HG03558 (cell line): Measurements from ENCODE around the gene UQCC2.

Source experiments
- ATAC-seq: cut with Tn5 transposase; IDR thresholded peaks from one replicate; pipeline ENCODE4 v1.9.1; 2021; ENCODE audit warnings: moderate number of reproducible peaks; ENCODE audit not compliant: unreplicated experiment; ENCODE audit errors: extremely low read depth

Gene UQCC2

DNA sequence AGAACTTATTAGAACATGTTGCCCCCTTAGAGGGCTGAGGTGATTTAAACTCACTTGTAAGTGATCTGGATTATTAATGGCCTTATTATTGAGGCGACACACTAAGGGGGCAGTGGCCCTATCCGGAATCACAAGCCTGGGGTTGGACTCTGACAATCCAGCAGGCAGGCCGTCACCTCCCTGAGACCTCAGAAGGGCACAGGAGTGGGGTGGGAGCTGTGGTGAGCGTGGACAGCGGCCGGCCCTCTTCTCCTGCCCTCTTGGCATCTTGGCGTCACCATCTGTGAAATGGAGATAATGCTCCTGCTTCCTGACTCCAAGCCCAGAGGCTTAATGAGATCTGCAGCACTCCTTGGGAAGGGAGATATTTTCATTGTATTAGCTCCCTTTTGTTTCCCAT is 15.6 kb upstream of the UQCC2 start:
- no peak for ATAC-seq

DNA sequence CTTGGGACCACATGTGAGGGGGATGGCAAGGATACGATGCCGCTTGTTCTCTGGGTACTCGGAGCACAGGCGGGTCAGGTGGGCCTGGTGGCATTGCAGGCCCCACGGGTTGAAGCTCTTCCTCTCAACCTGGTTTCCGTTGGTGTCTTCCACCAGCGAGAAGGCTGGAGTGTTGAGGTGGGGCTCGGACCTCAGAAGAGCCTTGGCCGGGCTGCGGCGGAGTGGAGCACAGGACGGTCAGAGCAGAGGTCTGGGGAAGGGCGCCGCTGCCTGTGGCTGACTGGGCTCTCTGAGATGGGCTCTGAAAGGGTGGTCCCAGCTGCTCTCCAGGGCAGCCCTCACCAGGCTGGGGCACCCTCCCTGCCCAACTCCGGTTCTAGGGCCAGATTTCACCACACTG is 15.2 kb upstream of the UQCC2 start:
- no peak for ATAC-seq

DNA sequence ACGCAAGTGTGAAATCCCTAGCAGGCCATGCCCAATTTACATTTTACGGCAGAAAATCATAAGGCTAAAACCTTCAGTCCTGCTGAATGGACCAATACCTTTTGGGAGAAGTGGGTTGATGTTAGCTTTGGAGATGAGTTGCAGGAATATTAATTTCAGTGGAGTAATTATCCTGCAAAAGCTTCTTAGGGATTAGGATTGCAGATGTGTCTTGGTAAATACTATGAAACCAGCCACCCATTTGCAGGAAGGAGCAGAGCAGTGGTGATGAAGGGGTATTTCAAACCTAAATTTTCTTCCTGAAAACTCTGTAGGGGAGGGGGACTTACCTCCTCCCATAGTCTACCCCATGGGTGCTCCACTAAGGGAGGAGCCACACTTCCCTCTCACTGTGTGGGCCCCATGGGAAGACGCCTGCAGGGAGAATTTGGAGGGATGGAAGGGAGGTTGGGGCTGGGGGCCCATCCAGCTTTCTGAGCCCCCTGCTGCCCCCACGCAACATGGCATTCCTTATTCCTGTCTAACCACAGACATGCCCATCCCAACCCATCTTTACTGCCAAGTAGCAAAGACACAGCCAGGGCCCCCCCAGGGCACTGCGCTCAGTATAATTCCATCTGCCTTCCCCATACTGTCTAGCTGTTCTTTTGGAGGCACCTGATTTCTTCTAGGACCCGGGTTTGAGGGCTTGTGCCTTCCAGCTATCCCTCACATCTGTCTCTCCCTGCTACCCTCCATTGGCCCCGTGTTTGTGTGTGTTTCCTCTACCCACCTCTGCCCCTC is 14.6 kb upstream of the UQCC2 start:
- ATAC-seq, result no peak

DNA sequence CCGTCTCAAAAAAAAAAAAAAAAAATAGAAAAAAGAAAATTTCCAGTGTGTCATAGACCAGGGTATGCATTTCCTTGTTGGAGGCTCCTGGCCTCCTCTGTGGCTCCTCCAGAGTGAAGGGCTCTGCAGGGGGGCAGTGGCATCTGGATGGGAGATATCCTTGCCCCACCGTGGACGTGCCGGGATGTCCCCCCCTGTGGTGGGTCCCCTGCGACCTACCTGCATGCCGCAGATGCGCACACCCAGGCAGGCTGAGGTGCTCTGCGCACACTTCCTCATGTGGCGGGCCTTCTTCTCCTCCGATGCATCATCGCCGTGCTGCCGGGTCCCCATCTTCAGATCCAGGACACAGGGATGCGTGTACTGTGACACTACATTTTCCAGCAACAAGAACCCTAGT is 13.7 kb upstream of the UQCC2 start:
- ATAC-seq, result no peak

DNA sequence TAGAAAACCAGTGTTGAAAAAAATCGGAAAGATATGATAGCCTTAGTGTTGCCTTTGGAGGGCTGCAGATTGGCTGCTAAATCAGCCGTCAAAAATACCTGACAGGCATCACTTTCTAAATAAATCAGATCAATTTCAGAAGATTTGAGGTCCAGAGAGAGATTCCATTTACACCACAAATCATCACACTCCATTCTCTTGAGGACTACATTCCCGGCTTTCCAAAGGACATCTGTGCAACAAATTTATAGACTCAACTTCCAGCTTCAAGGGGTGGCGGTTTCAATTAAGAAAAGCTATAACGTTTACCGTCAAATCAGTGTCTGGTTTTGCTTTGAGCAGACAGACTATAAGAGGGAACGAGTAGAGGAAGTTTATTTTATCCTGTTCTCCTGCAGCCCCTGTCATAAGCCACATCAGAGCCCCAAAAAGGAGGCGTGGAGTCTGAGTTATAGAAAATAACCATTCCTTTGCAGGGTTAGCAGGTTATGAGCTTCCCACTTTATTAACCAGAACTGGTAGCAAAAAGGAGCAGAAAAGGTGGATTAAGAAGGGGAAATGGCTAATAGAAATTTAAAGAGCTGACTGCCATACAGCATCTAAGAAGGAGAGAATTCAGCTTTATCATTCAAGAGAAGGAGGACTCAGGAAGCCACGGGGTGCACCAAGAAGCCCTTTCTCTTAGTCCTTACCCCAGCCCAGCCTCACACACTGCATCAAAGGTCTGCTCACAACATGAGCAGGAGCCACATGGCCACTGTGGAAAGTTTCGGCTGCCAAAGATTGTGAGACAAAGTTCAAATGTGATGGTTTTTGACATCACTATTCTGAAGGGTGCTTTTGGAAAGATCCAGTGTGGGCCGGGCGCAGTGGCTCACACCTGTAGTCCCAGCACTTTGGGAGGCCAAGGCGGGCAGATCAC is 12.9 kb upstream of the UQCC2 start:
- ATAC-seq, result no peak

DNA sequence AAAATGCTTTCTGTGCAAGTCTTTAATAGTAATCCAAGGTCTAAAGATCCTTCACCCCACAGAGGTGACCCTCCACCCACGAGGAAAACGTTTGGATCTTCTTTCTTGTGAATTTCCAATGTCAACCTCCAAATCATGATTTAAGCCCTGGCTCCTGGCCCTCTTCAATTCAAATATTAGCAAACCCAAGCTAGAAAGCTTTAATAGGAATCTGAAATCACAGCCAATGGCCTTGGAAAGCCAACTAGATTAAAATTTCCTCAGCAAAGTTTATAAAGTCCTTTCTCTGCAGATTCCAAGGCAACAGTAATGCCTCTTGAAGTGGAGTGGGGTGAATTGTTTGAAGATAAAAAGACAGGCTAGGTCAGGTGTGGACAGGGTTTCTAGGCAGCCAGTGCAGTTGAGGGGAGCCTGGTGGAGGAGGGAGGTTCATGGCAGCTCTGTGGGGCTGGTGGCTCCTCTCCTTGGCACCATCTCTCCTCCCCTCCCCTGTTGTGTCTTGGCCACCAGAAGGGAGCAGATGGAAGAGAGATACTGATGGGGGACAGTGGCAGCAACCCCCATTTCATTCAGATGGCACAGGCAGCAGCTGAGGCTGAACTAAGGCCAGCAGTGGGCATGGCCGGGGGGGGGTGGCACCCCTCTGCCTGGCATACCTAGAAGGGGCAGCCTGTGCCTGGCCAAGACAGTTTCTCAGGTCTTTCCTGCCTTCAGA is 12.0 kb upstream of the UQCC2 start:
- no peak for ATAC-seq

DNA sequence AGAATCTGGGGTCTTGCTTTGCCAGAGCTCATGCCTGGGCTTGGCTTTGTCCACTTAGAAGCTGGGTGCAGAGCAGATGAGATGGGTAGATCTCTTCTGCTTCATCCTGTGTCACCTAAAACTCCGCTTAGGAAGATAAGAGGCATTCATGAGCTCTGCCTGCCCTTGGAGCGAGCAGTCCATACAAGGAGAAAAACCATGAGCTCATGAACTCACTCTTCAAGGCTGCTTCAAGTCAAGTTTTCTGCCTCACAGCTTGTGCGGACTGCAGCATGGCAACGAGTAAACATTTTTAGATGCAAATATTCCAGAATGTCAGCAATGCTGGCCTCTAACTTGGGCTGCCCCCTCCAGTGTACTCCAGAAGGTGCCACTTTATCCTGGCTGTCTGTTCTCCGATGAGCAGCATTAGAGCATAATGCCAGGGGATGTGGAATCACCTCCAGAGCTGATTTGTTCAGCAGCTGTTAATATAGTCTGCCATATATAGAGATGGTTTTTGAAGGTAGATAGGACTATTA is 10.7 kb upstream of the UQCC2 start:
- ATAC-seq, result no peak

DNA sequence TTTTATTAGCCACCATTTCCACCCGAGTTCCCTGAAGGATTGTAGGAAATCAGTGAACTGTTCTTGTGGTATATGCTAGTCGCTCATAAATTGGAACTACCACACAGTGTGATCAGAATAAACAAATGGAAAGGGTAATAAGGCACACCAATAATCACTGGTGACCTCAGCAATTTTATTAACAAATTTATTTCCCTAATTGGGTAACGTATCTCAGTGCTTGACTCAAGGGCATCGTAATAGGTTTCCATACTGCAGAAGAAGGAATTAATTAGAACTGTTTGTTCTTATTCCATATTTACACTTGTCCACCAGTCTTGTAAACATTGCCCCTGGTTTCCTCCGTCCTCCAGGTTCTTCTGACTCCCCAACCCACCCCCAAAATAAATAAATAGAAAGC is 10.0 kb upstream of the UQCC2 start:
- no peak for ATAC-seq

DNA sequence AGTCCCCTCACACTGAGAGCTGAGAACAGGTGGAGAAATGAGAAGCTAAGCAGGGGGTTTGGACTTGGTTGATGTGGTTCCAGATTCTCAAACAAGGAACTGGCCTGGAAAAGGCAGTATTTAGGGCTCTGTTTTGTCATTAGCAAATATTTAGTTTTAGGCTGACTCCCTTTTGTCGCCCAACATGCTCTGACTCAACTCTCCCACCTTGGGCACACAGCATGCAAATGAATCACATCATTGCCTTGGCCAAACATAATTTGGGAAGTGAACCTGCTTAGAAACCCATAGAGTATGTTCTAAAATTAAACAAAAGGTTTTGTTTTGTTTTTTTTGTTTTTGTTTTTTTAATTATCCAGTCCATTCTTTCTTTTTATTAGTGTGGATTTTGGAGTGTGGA is 9.5 kb upstream of the UQCC2 start:
- no peak for ATAC-seq

DNA sequence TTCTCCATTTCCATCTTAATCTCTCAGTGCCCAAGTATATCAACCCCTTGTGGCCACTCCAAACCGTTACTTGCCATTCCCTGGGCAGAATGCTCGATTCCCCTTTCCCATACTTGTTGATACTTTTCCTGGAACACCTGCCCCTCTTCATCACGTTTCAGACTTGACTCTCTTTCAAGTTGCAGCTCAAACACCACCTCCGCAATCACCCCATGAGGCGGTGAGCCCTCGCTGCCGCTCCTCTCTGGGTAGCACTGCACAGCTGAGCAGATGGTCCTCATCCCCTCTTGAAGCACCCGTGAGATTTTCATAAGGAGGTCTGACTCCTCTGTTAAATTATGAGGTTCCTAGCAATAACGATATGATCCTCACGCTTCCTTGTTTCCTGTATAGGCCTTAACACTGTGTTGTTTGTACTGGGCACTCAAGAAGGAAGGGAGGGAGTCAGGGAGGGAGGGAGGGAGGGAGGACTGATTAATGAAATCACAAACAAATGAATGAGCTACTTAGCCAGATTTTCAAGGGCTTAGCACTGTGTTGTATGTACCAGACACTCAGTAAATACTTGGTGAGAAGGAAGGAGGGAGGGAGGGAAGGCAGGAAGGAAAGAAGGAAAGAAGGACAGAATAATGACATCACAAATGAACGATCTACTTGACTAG is 8.0 kb upstream of the UQCC2 start:
- ATAC-seq, result no peak

DNA sequence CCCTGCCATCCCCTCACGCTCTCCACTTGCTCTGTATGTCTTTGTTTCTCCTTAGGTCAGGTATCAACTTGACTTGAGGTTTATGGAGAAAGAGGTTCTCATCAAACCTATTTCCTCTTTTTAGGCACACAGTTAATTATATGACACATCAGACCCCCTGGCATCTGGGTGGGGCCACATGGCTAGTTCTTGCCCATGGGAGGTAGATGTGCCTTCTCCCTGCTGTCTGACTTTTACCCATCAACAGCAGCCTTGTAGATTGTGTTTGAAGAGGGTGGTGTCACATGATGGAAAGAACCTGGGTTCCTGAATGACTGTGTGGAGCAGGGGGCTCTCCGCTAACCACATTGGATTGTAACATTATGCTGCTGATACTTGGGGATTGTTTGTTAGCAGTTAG is 7.2 kb upstream of the UQCC2 start:
- no peak for ATAC-seq

DNA sequence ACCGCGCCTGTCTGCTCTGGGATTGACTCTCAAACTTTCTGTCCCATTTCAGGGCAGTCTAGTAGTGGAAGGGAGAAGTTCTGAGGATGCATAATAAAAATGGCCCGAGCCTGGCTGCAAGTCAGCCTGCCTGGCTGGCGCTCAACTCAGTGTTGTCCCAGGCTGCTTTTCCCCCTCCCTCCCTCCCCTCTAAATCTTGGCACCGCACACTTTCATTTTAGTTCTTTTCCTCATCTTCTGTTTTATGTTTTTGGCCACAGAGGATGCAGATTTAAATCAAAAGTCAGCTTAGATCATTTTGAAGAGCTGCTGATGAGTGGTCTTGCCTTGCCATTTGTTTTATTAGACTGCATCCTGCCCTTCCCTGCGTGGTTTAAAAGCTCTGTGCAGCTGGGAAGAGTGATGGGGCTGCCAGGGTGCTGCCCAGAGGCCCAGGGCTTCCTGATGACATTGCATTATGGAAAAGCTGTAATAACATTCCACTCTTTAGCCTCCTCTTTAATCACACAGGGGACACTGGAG is 6.5 kb upstream of the UQCC2 start:
- no peak for ATAC-seq

DNA sequence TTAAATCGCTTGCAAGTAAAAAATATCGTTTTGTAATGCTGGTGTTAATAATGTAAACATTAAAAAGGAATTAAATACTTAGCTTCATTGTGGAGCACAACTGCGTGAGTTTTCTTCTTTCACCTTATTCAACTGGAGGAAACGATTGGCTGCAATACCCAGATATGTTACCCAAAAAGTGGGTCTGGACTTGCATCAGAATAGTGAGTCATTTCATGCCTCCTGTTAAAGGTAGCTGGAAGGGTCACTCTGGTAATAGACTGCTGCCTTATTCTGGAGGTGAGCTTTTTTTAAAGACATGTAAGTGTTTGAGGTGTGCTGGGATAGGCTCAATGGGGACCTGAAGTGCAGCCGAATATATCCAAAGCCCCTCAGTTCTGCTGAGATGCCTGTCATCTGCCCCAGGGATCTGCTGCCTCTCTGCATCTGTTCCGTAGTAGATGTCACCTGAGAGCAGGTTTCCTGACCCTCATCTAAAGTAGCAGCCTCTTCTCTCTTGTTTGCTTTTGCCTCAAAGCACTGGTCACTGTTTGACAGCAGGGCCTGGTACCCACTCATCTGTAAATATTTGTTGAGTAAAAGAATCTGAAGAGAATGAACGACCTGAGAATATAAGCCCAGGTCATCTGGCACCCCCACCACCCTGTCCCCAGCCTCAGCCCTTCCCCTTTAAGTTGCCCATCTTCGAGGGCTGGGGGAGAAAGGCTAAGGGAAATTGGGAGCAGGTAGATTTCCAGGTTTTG is 5.6 kb upstream of the UQCC2 start:
- ATAC-seq, result no peak

DNA sequence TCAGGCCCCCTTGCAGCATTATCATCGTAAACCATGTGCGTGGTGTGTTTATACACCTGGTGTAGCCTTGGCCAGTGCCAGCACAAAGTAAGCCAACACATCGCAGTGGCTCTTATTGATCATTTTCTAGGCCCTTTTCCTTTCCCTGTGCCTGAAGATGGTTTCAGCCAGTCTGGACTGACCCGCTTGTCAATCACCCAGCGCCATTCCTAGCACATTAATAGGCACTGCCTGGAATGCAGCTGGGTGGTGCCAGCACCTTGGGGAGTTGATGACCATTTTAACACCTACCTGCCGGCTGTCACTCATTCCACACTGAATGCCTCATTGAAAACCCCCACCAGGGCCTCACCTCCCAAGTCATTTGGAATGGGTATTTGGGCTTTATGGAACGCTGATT is 4.9 kb upstream of the UQCC2 start:
- no peak for ATAC-seq

DNA sequence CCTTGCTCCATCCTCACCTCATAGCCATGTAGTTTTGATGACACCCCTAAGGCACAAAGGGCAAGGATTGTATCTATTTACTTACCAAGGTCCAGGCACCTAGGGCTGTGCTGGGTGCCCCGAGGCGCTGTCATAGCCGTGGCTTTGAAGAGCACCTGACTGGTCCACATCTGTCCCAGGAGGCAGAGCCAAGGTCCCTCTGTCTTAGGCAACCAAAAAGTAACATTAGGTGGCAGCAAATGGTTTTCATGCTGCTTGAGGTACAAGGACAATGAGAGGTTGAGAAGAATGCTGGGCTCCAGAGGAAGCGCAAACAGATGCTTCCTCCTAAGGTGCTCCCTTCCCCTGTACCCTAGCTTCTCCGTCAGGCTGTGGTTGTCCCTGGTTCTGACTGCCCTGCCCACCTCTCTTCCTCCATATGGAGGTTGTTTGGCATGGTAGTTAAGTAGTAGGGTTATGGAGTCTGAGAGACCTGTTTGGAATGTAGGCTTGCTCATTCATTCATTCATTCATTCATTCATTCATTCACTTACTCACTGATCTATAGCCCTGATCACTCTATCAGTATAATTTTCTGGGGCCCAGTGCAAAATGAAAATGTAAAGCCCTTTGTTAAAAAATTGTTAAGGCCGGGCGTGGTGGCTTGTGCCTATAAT is 3.0 kb upstream of the UQCC2 start:
- no peak for ATAC-seq

DNA sequence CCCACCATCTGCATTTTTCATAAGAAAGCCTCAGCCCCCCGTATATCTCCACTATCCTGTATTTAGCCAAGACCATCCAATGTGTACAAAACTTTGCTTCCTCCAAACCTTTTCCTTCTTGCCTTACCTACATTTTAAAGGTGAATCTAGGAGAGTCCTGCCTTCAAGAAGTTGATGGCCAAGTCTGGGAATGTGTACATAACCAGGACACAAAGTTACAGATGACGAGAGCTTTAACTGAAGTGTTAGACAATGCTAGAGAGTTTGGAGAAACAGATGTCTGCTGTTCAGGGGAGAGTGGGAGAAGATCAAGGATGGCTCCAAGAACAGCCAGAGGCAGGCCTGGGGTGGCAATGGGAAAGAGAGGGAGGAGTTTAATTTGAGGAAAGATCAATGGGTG is 2.3 kb upstream of the UQCC2 start:
- ATAC-seq, result no peak

DNA sequence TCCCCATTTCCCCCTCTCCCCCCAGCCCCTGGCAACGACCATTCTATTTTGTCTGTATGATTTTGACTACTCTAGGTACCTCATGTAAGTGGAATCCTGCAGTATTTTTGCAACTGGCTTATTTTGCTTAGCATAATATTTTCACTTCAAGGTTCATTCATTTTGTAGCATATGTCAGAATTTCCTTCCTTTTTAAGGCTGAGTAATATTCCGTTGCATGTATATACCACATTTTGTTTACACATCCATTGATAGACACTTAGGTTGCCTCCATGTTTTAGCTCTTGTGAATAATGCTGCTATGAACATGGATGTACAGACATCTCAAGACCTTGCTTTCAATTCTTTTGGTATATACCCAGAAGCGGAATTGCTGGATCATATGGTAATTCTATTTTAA is 1.4 kb upstream of the UQCC2 start:
- ATAC-seq, result no peak

DNA sequence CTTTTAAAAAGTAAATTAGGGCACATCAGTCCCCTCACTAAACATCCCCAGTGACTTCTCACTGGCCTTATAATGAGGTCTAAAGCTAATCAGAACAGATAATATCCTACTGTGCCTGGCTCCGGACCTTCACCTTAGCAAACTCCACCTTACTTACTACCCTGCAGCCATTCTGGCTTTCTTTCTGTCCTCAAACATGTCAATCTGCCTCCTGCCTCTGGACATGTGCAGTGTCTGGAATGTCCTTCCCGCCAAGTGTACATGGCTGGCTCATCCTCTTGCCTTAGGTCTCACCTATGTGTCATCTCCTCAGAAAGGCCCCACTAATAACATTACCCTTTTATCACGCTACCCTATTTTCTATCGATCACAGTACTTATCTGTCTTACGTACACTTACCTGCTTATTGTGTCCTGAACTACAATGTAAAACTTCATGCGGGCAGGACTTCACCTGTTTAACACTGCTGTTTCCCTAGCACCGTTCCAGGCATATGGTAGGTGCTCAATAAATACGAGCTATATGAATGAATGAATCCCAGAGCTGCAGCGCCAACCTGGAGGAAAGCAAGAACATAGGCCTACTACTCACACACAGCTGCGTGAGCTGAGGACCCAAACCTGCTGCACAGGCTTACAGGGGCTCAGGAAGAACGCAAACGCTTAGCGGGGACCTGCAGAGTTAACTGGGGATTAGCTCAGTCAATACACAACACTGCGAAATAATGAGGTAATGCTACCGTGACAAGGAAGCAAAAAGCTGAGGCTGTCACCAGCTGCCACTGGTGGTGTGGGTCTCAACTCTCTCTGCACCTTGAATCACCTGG is 991 bp downstream of the UQCC2 start:
- ATAC-seq, result no peak
